ENCODE measurements around the gene HCRTR2. TPM values are rescaled to one million over a fixed set of nuclear protein-coding genes. Genes with fewer than 3 reads are reported as not detected.

Gene HCRTR2
- total RNA-seq, 2 donors from 2014 or later = not detected

DNA sequence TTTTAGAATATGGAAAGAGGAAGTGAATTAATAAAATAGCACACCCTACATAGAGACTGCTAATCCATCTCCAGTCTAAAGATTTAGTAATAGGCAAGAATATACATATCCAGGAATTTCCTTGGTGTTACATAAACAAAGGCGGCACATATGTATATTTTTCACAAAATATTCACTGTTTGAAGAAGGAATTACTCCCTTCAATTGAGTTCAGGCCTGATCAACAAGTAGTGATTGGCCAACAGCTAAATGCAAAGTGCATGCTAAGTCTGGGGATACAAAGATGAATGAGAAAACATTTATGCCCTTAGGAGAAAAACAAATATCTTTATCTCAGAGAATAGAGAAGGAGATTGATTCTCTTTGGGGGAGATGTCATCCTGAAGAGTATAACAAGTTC lies 6.5 kb upstream of the HCRTR2 start:
- ATAC-seq = no peak
- 39 to 40% methylated on average over 1 of the region's 1 CpG for WGBS, 2 donors

DNA sequence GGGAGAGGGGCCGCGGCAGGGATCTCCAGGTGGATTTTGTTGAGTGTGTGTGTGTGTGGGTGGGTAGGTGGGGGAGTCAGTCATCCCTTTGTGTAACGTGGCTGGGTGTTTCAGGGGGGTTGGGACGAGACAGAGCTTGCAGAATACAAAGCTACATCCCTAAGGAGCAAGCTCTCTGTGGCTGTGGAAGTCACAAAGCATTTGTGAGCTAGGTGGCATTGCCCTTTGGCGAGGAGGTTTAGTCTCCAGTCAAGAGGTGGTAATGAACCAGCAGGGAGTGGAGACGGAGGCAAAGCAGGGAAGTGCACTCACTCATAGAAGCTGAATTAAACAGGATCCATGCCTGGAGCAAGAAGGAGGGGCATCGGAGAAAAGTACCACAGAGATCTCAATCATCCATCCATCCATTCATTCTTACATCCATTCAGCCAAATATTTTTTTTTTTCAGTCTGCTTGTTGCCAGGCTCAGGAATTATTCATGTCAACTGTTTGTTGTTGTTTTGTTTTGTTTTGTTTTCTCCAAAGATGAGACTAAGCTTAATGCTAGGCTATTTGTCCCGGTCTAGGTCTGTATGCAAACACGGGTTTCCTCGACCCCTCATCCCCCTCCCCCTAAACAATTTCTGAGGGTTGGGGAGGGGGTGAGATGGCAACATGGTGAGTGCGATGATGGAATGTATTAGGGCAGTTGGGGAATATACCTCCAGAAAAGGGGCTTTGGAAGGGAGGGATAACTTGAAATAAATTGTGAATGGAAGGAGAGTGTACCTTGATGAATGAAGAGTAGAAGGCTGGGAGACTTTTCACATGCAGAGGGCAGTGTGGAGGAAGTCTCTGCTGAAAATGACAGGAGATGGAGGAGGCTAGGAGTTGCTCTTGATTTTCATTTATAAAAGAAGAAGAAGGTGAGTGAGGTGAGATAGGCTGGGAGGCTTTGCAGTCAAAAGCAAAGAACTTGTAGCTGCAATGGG lies 1.0 kb downstream of the HCRTR2 start:
- Histone ChIP-seq H3K4me3 (no peak overlapping the region), H3K27ac (no peak overlapping the region), H3K36me3 (replicated peaks in 1 of 2; ENCODE audit: insufficient read depth in 1 of 2, low read depth in 2 of 2) (no peaks in the 10 kb centered on the region), H3K4me1 (peaks cover 6% of the 10 kb centered on the region), H3K9me3 (no peaks in the 10 kb centered on the region), H3K27me3 (peaks cover 0 to 18% of the 10 kb centered on the region in 2 donors)
- ATAC-seq (no peak), DNase-seq (no peak)
- TF ChIP-seq, protein P1, sequence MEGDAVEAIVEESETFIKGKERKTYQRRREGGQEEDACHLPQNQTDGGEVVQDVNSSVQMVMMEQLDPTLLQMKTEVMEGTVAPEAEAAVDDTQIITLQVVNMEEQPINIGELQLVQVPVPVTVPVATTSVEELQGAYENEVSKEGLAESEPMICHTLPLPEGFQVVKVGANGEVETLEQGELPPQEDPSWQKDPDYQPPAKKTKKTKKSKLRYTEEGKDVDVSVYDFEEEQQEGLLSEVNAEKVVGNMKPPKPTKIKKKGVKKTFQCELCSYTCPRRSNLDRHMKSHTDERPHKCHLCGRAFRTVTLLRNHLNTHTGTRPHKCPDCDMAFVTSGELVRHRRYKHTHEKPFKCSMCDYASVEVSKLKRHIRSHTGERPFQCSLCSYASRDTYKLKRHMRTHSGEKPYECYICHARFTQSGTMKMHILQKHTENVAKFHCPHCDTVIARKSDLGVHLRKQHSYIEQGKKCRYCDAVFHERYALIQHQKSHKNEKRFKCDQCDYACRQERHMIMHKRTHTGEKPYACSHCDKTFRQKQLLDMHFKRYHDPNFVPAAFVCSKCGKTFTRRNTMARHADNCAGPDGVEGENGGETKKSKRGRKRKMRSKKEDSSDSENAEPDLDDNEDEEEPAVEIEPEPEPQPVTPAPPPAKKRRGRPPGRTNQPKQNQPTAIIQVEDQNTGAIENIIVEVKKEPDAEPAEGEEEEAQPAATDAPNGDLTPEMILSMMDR (IDR thresholded peaks at IDR 0.05) = no peak
- TF ChIP-seq POLR2A (IDR thresholded peaks at IDR 0.05) = no peak
- WGBS, 2 donors = 7 to 14% methylated on average over 11 of the region's 11 CpGs
- intact Hi-C loops (cut with DNase I) = no loop called here

More for the DNA sequence above, 6.5 kb upstream of the HCRTR2 start:
- intact Hi-C loops (cut with DNase I) = no loop called here
- Histone ChIP-seq H3K4me1 (no peaks in the 10 kb centered on the region), H3K36me3 (replicated peaks in 1 of 2; ENCODE audit: insufficient read depth in 1 of 2, low read depth in 2 of 2) (no peaks in the 10 kb centered on the region), H3K27ac (no peak overlapping the region), H3K4me3 (no peak overlapping the region), H3K27me3 (no peaks in the 10 kb centered on the region), H3K9me3 (no peaks in the 10 kb centered on the region)
- no peak for DNase-seq
- TF ChIP-seq POLR2A (IDR thresholded peaks at IDR 0.05) = no peak
- TF ChIP-seq, protein P1 (IDR thresholded peaks at IDR 0.05) = no peak

DNA sequence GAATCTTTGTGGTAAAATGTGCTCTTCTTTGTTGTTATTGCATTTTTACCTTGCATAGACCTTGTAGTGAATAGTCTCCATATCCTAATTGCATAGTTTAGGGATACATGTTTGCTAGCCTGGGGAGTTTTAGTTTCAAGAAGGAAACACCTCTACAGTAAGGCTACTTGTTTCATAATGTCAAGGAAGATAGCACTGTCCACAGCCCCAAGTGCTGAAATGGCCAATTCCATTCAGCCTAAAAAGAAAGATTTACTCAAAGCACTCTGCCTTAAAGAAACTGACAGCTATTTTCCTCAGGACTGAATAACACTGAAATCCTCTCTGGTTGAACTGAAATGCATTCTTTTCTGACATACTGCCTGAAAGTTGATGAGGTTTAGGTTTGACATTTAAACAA lies 2.6 kb downstream of the HCRTR2 start:
- intact Hi-C loops (cut with DNase I) = no loop called here
- no peak overlapping the region for H3K4me3 ChIP-seq
- no peak for ATAC-seq
- TF ChIP-seq, protein P1 (IDR thresholded peaks at IDR 0.05) = no peak
- H3K4me1 ChIP-seq = peaks cover 6% of the 10 kb centered on the region
- peaks cover 0 to 18% of the 10 kb centered on the region in 2 donors for H3K27me3 ChIP-seq
- H3K9me3 ChIP-seq = no peaks in the 10 kb centered on the region
- no peaks in the 10 kb centered on the region for H3K36me3 ChIP-seq (replicated peaks in 1 of 2; ENCODE audit: insufficient read depth in 1 of 2, low read depth in 2 of 2)
- no peak for DNase-seq
- H3K27ac ChIP-seq = no peak overlapping the region

DNA sequence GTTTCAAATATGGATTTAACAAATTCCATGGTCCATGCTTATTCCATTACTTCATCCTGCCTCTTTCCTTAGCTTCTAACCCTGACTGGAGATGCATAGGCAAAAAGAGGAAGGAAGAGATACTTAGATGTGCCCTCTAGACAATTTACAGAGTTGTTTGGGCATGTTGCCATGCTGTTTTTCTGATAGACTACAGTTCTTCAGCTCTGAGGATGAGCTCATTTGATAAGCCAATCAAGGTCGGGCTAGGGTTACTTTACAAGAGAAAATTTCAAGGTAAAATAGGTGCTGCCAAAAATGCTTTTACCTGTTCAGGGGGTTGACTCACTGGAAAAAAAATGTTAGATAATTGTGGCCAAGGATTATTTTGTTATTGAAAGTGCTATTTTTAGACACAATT lies 5.9 kb downstream of the HCRTR2 start:
- intact Hi-C loops (cut with DNase I) = no loop called here
- no peak for ATAC-seq
- TF ChIP-seq, protein P1 (IDR thresholded peaks at IDR 0.05) = no peak
- TF ChIP-seq POLR2A (IDR thresholded peaks at IDR 0.05) = no peak
- Histone ChIP-seq H3K4me1 (no peaks in the 10 kb centered on the region), H3K27ac (no peak overlapping the region), H3K36me3 (replicated peaks in 1 of 2; ENCODE audit: insufficient read depth in 1 of 2, low read depth in 2 of 2) (no peaks in the 10 kb centered on the region), H3K4me3 (no peak overlapping the region), H3K9me3 (no peaks in the 10 kb centered on the region), H3K27me3 (peaks cover 0 to 5% of the 10 kb centered on the region in 2 donors)
- WGBS, 2 donors = 59 to 65% methylated on average over 1 of the region's 1 CpG
- no peak for DNase-seq
